GM12872 (cell line): ENCODE measurements around the gene MAFG.

Source experiments
- CTCF ChIP-seq: IDR thresholded peaks from 3 replicates; pipeline ENCODE4 v1.5.1; 2011; ENCODE audit warnings: low read depth, mild to moderate bottlenecking, low read length, moderate library complexity; ENCODE audit not compliant: insufficient read depth

MAFG gene

GRCh38 chr17:81920612-81921536, 6.7 kb downstream of the MAFG start:
- TF ChIP-seq CTCF = no peak

- no peak for TF ChIP-seq CTCF
These were observed 8.5 kb downstream of the MAFG start for GRCh38 chr17:81918832-81919545.

GRCh38 chr17:81917565-81918332, 9.8 kb downstream of the MAFG start, which contains the start of gene SIRT7:
SIRT7 (minus strand) TSS chr17:81918176; CDS start chr17:81918131, 45 bp downstream.
- no peak for TF ChIP-seq CTCF

- TF ChIP-seq CTCF = no peak
These were observed 11.1 kb downstream of the MAFG start for GRCh38 chr17:81916234-81917001.

GRCh38 chr17:81915331-81915730, 12.2 kb downstream of the MAFG start:
- no peak for TF ChIP-seq CTCF

GRCh38 chr17:81914103-81914850, 13.3 kb downstream of the MAFG start:
- no peak for TF ChIP-seq CTCF
